Type B pancreatic cell (in vitro differentiated cells): ENCODE data around the gene ELF4. TPM values are rescaled to one million over a fixed set of nuclear protein-coding genes. Genes with fewer than 3 reads are reported as not detected.
A peak's percentile ranks its signal among the peaks of the same experiment; 100 is the strongest.

Source experiments
- DNase-seq: peaks from one replicate; pipeline ENCODE4 v3.0.0; 2021; ENCODE audit warnings: mixed read lengths; ENCODE audit not compliant: unreplicated experiment; ENCODE audit errors: extremely low spot score
- H3K27ac Mint-ChIP-seq: 2 replicates; pipeline ENCODE4 v1.8.0; 2021; ENCODE audit warnings: mild to moderate bottlenecking, mixed read lengths
- H3K27me3 Mint-ChIP-seq: 2 replicates; pipeline ENCODE4 v1.8.0; 2021; ENCODE audit warnings: mixed read lengths
- H3K36me3 Mint-ChIP-seq: 2 replicates; pipeline ENCODE4 v1.8.0; 2021; ENCODE audit warnings: mixed read lengths
- H3K4me1 Mint-ChIP-seq: one replicate; pipeline ENCODE4 v1.8.0; 2021; ENCODE audit warnings: mixed read lengths; ENCODE audit not compliant: unreplicated experiment
- H3K4me3 Mint-ChIP-seq: 2 replicates; pipeline ENCODE4 v1.8.0; 2021; ENCODE audit warnings: mild to moderate bottlenecking, mixed read lengths
- H3K9me3 Mint-ChIP-seq: 2 replicates; pipeline ENCODE4 v1.8.0; 2021; ENCODE audit warnings: mixed read lengths
- long read RNA-seq: library from polyadenylated mRNA; unstranded; transcript quantifications from one replicate; pipeline ENCODE4 v2.0.0, GENCODE V29; 2020
- total RNA-seq: library from RNA; stranded (reverse); gene quantifications from 2 replicates; pipeline ENCODE4 v1.2.1, GENCODE V29; 2021; ENCODE audit warnings: low replicate concordance
- TF ChIP-seq, protein P1 (sequence below): fragments of 200-600 bp; sonication (generic); conservative IDR thresholded peaks from 2 replicates; pipeline ENCODE4 v1.5.0; 2021; ENCODE audit warnings: antibody characterized with exemption, mild to moderate bottlenecking

The ELF4 gene
- 7.8 and 20.6 TPM in 2 replicates for total RNA-seq
- long read RNA-seq, partial matches to known transcripts: 0 of 3 reads
- long read RNA-seq, other reads (novel, unspliced or antisense): 3 of 3 reads

DNA sequence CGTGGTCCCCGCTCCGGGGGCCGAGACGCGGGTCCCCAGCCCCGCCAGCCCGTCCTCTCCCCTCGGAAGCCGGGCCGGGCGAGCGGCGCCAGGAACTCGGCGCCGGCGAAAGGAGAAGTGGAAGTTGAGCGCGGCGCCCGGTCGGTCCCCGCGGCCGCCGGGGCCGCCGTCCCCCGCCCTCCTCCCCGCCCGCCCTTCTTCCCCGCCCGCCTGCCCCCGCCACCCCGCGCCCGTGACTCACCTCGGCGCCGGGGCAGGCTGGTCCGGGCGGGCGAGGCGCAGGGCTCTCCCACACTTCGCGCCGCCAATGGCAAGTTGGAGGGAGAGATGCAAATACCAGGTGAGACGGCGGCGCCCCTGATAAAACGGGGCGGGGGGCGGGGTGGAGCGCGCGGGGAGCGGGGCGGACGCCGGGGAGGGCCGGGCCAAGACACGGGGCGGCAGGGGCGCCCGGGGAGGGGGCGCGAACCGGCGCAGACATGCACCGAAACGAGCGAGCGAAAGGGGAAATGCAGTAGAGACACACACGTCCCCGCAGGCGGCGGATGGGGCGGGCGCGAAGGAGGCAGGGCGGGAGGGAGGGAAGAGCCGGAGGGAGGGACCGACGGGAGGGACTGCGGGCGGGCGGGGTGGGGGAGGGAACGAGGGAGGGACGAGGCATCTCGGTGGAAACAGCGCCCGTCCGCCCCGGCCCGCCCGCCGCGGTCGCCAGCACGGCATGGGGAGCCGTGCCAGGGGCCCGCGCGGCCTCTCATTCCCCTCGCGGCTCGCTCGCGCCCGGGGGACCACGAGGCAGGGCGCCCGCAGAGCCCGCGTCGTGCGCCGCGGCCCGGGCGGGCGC lies at the start of gene ELF4:
TSS of gene ELF4 (minus strand) at position 119 of the 841 bp plus-strand sequence. CDS start 29,167 bp downstream, outside the sequence.
- Mint-ChIP-seq H3K4me1 (peaks cover 7% of the 10 kb centered on the region), H3K27me3 (peaks cover 8% of the 10 kb centered on the region), H3K9me3 (no peaks in the 10 kb centered on the region), H3K27ac (peak within 1 kb of the TSS; percentile 81), H3K36me3 (no peaks in the 10 kb centered on the region), H3K4me3 (peak within 1 kb of the TSS; percentile 85)
- TF ChIP-seq, protein P1, sequence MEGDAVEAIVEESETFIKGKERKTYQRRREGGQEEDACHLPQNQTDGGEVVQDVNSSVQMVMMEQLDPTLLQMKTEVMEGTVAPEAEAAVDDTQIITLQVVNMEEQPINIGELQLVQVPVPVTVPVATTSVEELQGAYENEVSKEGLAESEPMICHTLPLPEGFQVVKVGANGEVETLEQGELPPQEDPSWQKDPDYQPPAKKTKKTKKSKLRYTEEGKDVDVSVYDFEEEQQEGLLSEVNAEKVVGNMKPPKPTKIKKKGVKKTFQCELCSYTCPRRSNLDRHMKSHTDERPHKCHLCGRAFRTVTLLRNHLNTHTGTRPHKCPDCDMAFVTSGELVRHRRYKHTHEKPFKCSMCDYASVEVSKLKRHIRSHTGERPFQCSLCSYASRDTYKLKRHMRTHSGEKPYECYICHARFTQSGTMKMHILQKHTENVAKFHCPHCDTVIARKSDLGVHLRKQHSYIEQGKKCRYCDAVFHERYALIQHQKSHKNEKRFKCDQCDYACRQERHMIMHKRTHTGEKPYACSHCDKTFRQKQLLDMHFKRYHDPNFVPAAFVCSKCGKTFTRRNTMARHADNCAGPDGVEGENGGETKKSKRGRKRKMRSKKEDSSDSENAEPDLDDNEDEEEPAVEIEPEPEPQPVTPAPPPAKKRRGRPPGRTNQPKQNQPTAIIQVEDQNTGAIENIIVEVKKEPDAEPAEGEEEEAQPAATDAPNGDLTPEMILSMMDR: no peak
- DNase-seq: no peak

DNA sequence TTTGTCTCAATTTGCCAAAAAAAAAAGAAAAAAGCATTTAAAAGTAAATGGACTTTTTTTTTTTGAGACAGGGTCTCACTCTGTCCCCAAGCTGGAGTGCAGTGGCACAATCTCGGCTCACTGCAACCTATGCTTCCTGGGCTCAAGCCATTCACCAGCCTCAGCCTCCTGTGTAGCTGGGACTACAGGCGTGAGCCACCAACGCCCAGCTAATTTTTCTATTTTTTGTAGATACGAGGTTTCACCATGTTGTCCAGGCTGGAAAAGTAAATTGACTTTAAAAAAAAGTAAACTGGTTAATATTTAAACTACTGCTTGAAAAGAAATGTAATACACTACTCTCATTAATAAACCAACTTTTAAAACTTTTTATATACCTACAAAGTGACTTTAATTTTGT lies 49.5 kb upstream of the ELF4 start:
- no peak overlapping the region for H3K4me3 Mint-ChIP-seq
- DNase-seq: no peak
- H3K27me3 Mint-ChIP-seq: no peaks in the 10 kb centered on the region
- H3K27ac Mint-ChIP-seq: no peak overlapping the region
- H3K9me3 Mint-ChIP-seq: no peaks in the 10 kb centered on the region
- TF ChIP-seq, protein P1: no peak
- peaks cover 3% of the 10 kb centered on the region for H3K36me3 Mint-ChIP-seq
- peaks cover 4% of the 10 kb centered on the region for H3K4me1 Mint-ChIP-seq

DNA sequence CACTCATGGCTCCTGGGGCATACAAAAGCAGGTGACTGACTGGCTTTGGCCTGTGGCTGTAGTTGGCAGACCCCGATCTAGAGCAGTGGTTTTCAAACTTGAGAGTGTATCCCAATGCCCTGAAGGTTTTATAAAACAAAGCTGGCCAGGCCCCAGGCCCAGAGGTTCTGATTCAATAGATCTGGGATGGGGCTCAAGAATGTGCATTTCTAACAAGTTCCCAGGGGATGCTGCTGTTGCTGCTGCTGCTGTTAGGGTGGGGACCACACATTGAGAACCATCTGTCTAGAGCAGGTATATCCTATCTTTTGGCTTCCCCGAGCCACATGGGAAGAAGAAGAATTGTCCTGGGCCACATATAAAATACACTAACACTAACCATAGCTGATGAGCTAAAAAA lies 48.0 kb upstream of the ELF4 start:
- Mint-ChIP-seq H3K27ac (no peak overlapping the region), H3K27me3 (no peaks in the 10 kb centered on the region), H3K9me3 (no peaks in the 10 kb centered on the region), H3K36me3 (peaks cover 3% of the 10 kb centered on the region), H3K4me3 (no peak overlapping the region), H3K4me1 (peaks cover 4% of the 10 kb centered on the region)
- no peak for DNase-seq
- TF ChIP-seq, protein P1: no peak

DNA sequence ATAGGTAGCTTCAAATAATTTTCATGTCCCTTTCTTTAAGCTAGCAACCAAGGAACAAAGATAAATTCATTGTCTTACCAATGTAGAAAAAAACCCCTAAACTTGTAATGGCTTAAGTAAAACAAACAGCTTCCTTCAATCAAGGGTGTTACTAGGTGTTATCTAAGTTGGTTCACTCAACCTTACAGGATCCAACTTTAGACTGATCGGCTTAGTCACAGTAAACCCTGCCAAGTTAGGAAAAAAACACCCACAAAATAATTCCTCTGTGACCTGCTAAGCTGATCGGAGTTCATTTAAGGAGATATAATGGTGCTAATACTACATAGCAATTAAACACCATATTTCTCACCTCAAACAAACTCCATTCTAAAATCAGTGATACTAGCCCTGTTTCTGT lies 45.3 kb upstream of the ELF4 start:
- Mint-ChIP-seq H3K27me3 (no peaks in the 10 kb centered on the region), H3K4me3 (no peak overlapping the region), H3K4me1 (peaks cover 4% of the 10 kb centered on the region), H3K9me3 (no peaks in the 10 kb centered on the region), H3K36me3 (no peaks in the 10 kb centered on the region), H3K27ac (no peak overlapping the region)
- TF ChIP-seq, protein P1: no peak
- no peak for DNase-seq

DNA sequence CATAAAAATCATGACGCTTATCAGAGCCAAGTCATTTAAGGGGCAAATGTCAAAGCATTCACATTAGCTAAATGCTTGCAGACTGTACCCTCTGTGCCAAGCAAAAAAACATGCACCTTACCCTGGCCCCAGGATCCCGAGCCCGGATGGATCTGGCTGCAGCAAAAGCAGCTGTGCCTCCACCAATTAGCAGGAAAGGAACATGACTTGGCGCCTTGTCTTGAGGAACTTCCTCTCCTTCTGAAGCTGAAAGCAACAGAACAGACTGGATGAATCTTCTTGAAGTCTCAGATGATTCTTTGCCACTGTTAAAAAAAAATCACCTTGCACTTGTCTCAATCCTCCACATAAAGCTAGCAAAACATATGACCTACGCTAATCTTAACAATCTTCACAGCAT lies 37.3 kb upstream of the ELF4 start:
- Mint-ChIP-seq H3K27me3 (no peaks in the 10 kb centered on the region), H3K4me1 (no peaks in the 10 kb centered on the region), H3K36me3 (peaks cover 21% of the 10 kb centered on the region), H3K4me3 (no peak overlapping the region), H3K27ac (no peak overlapping the region), H3K9me3 (peaks cover 4% of the 10 kb centered on the region)
- no peak for DNase-seq
- TF ChIP-seq, protein P1: no peak
